LNCAP (cell line): Measurements from ENCODE around the gene GXYLT2.
A peak's percentile ranks its signal among the peaks of the same experiment; 100 is the strongest.

Source experiments
- CTCF ChIP-seq: fragments of 450-650 bp; IDR thresholded peaks from 2 replicates; pipeline ENCODE4 v1.5.1; 2017; ENCODE audit warnings: mild to moderate bottlenecking

GXYLT2 gene

GRCh38 chr3:72887705-72888545 lies at the start of gene GXYLT2:
Gene GXYLT2 (plus strand): TSS chr3:72888046. CDS start chr3:72888234, 188 bp downstream.
- TF ChIP-seq CTCF, result peak; percentile 54

GRCh38 chr3:72839057-72839456 lies 48.8 kb upstream of the GXYLT2 start:
- TF ChIP-seq CTCF, result no peak

GRCh38 chr3:72844436-72844993 lies 43.3 kb upstream of the GXYLT2 start:
- TF ChIP-seq CTCF, result no peak

GRCh38 chr3:72846166-72846565 lies 41.7 kb upstream of the GXYLT2 start:
- TF ChIP-seq CTCF, result no peak

- TF ChIP-seq CTCF, result no peak
Measured at GRCh38 chr3:72847282-72847681, 40.6 kb upstream of the GXYLT2 start.

GRCh38 chr3:72847751-72848702 lies 39.8 kb upstream of the GXYLT2 start, which contains the start of gene SHQ1:
Gene SHQ1 (minus strand): TSS chr3:72848445. CDS start chr3:72848340, 105 bp downstream.
- TF ChIP-seq CTCF, result no peak

GRCh38 chr3:72848703-72849081 lies 39.2 kb upstream of the GXYLT2 start:
- TF ChIP-seq CTCF, result no peak
